ENCODE results near the gene TBC1D22A.
"Not testable (repeated sequence)": the region's sequence is repeated elsewhere in the genome, so short reads cannot be mapped to it uniquely, and the experiment has no call there.

Gene TBC1D22A

GRCh38 chr22:47116426-47117341, 354.2 kb downstream of the TBC1D22A start:
- no peak for DNase-seq

GRCh38 chr22:47117442-47117841, 355.0 kb downstream of the TBC1D22A start:
- not testable (repeated sequence) for DNase-seq

- DNase-seq, result no peak
These were observed 356.7 kb downstream of the TBC1D22A start for GRCh38 chr22:47119181-47119580.

- DNase-seq, result no peak
These were observed 357.9 kb downstream of the TBC1D22A start for GRCh38 chr22:47120399-47120798.

- no peak for DNase-seq
These were observed 359.3 kb downstream of the TBC1D22A start for GRCh38 chr22:47121791-47122190.

- DNase-seq, result no peak
These were observed 360.1 kb downstream of the TBC1D22A start for GRCh38 chr22:47122441-47123000.

GRCh38 chr22:47123006-47123826, 360.8 kb downstream of the TBC1D22A start:
- no peak for DNase-seq

- no peak for DNase-seq
These were observed 361.5 kb downstream of the TBC1D22A start for GRCh38 chr22:47123827-47124442.

GRCh38 chr22:47124451-47124881, 362.0 kb downstream of the TBC1D22A start:
- DNase-seq, result no peak

- DNase-seq, result no peak
These were observed 362.5 kb downstream of the TBC1D22A start for GRCh38 chr22:47124961-47125360.

- no peak for DNase-seq
These were observed 363.2 kb downstream of the TBC1D22A start for GRCh38 chr22:47125603-47126002.

- no peak for DNase-seq
These were observed 363.9 kb downstream of the TBC1D22A start for GRCh38 chr22:47126344-47126811.

GRCh38 chr22:47127441-47127871, 365.0 kb downstream of the TBC1D22A start:
- DNase-seq, result no peak

GRCh38 chr22:47128216-47128615, 365.8 kb downstream of the TBC1D22A start:
- no peak for DNase-seq

- DNase-seq, result no peak
These were observed 366.3 kb downstream of the TBC1D22A start for GRCh38 chr22:47128622-47129215.

GRCh38 chr22:47129902-47130635, 367.6 kb downstream of the TBC1D22A start:
- DNase-seq, result no peak

- DNase-seq, result no peak
These were observed 368.6 kb downstream of the TBC1D22A start for GRCh38 chr22:47130883-47131631.

GRCh38 chr22:47131632-47132427, 369.4 kb downstream of the TBC1D22A start:
- DNase-seq, result no peak

- DNase-seq, result no peak
These were observed 370.0 kb downstream of the TBC1D22A start for GRCh38 chr22:47132428-47132825.
